ENCODE results near the gene PGLYRP2. TPM values are rescaled to one million over a fixed set of nuclear protein-coding genes. Genes with fewer than 3 reads are reported as not detected.
A peak's percentile ranks its signal among the peaks of the same experiment; 100 is the strongest.

PGLYRP2 gene
- total and polyA plus RNA-seq, 2 of the 13 experiments (the other 11 are each of a cell fraction or from before 2014, with no cell fraction given), result 0.04 to 1.0 TPM

- no peak for TF ChIP-seq KLF9 (CRISPR knock-in tag; IDR thresholded peaks at IDR 0.05; ENCODE audit: low read depth)
- TF ChIP-seq POGK (CRISPR knock-in tag; conservative IDR thresholded peaks at IDR 0.05), result peak; percentile 71
- peak; percentile 37; the same call in 1 of the 2 replicates for TF ChIP-seq NR2C2 (CRISPR knock-in tag; IDR thresholded peaks at IDR 0.05; ENCODE audit: borderline replicate concordance)
- no peak for TF ChIP-seq ZNF782 (CRISPR knock-in tag; IDR thresholded peaks at IDR 0.05; ENCODE audit: borderline replicate concordance)
- peak; percentile 62; the same call in 1 of the 2 replicates for TF ChIP-seq ZBTB25 (CRISPR knock-in tag; IDR thresholded peaks at IDR 0.05)
- 0 out of 2 replicates have a peak, but pooled peaks have one; percentile 65 for TF ChIP-seq BORCS8-MEF2B (CRISPR knock-in tag; IDR thresholded peaks at IDR 0.05)
- TF ChIP-seq SP4 (CRISPR knock-in tag; IDR thresholded peaks at IDR 0.05), result peak; percentile 90
- TF ChIP-seq ZNF800 (CRISPR knock-in tag; IDR thresholded peaks at IDR 0.05), result 0 out of 2 replicates have a peak, but pooled peaks have one; percentile 25
- TF ChIP-seq PRPF4 (IDR thresholded peaks at IDR 0.05; ENCODE audit: low read depth, low read length, poor library complexity, severe bottlenecking), result no peak
- 0 out of 2 replicates have a peak, but pooled peaks have one; percentile 28 for TF ChIP-seq ZNF740 (CRISPR knock-in tag; IDR thresholded peaks at IDR 0.05)
- TF ChIP-seq ELF1 (CRISPR knock-in tag; IDR thresholded peaks at IDR 0.05), result no peak
- peak; percentile 44; the same call in 1 of the 2 replicates for TF ChIP-seq ZNF580 (CRISPR knock-in tag; IDR thresholded peaks at IDR 0.05; ENCODE audit: borderline replicate concordance, low read depth)
- 0 out of 2 replicates have a peak, but pooled peaks have one; percentile 13 for TF ChIP-seq ETS1 (CRISPR knock-in tag; IDR thresholded peaks at IDR 0.05)
- TF ChIP-seq ZNF7 (CRISPR knock-in tag; IDR thresholded peaks at IDR 0.05), result no peak
- TF ChIP-seq ZNF576 (CRISPR knock-in tag; IDR thresholded peaks at IDR 0.05), result no peak
- TF ChIP-seq ZNF414 (CRISPR knock-in tag; IDR thresholded peaks at IDR 0.05), result no peak
- TF ChIP-seq ZNF101 (CRISPR knock-in tag; IDR thresholded peaks at IDR 0.05; ENCODE audit: borderline replicate concordance, low read depth), result no peak
Observed at GRCh38 chr19:15432629-15433518, 46.4 kb downstream of the PGLYRP2 start (continued).
